GM18498 (cell line): ENCODE data around the gene MGAT3.
"Not testable (repeated sequence)": the region's sequence is repeated elsewhere in the genome, so short reads cannot be mapped to it uniquely, and the experiment has no call there.

ENCODE experiments used
- ATAC-seq: cut with Tn5 transposase; IDR thresholded peaks from one replicate; pipeline ENCODE4 v1.9.1; 2021; ENCODE audit warnings: mild to moderate bottlenecking, moderate library complexity; ENCODE audit not compliant: unreplicated experiment

The MGAT3 gene

GRCh38 chr22:39488563-39489083 is 31.8 kb downstream of the MGAT3 start:
- no peak for ATAC-seq

GRCh38 chr22:39489094-39490068 is 32.6 kb downstream of the MGAT3 start:
- ATAC-seq = no peak

- peak; percentile 80 for ATAC-seq
Measured at GRCh38 chr22:39490135-39490798, 33.5 kb downstream of the MGAT3 start.

- no peak for ATAC-seq
Measured at GRCh38 chr22:39490966-39491680, 34.3 kb downstream of the MGAT3 start.

- no peak for ATAC-seq
Measured at GRCh38 chr22:39491696-39492095, 34.9 kb downstream of the MGAT3 start.

GRCh38 chr22:39492186-39492585 is 35.4 kb downstream of the MGAT3 start:
- ATAC-seq = no peak

GRCh38 chr22:39493759-39494158 is 36.9 kb downstream of the MGAT3 start:
- no peak for ATAC-seq

- no peak for ATAC-seq
Measured at GRCh38 chr22:39494471-39495120, 37.8 kb downstream of the MGAT3 start.

GRCh38 chr22:39496131-39496838 is 39.5 kb downstream of the MGAT3 start:
- no peak for ATAC-seq

GRCh38 chr22:39497429-39497828 is 40.6 kb downstream of the MGAT3 start:
- no peak for ATAC-seq

- no peak for ATAC-seq
Measured at GRCh38 chr22:39498368-39498767, 41.6 kb downstream of the MGAT3 start.

GRCh38 chr22:39498802-39499201 is 42.0 kb downstream of the MGAT3 start:
- ATAC-seq = no peak

GRCh38 chr22:39500101-39500500 is 43.3 kb downstream of the MGAT3 start:
- no peak for ATAC-seq

- no peak for ATAC-seq
Measured at GRCh38 chr22:39501644-39502108, 44.9 kb downstream of the MGAT3 start.

- ATAC-seq = peak; percentile 93
Measured at GRCh38 chr22:39502109-39502788, 45.4 kb downstream of the MGAT3 start, which contains the start of gene MIEF1. TSS of gene MIEF1 (plus strand) at chr22:39502290. CDS start at chr22:39511295, 9,005 bp downstream.

- peak; percentile 7 for ATAC-seq
Measured at GRCh38 chr22:39502789-39503409, 46.1 kb downstream of the MGAT3 start.

GRCh38 chr22:39503630-39504029 is 46.8 kb downstream of the MGAT3 start:
- ATAC-seq = no peak

- no peak for ATAC-seq
Measured at GRCh38 chr22:39504071-39504470, 47.3 kb downstream of the MGAT3 start.

GRCh38 chr22:39507021-39507420 is 50.2 kb downstream of the MGAT3 start:
- not testable (repeated sequence) for ATAC-seq
